Loucy (cell line): Measurements from ENCODE around the gene GAB2.

ENCODE experiments used
- H2AFZ ChIP-seq: fragments of 200-600 bp; sonication (generic); 2 replicates; pipeline ENCODE4 v1.6.0; 2016; ENCODE audit warnings: antibody characterized with exemption, mild to moderate bottlenecking, low read length, moderate library complexity
- H3F3A ChIP-seq: fragments of 200-600 bp; 2 replicates; pipeline ENCODE4 v1.6.0; 2016; ENCODE audit warnings: antibody characterized with exemption, low read depth, mild to moderate bottlenecking
- H3K27me3 ChIP-seq: fragments of 200-600 bp; sonication (generic); 2 replicates; pipeline ENCODE4 v1.6.1; 2014; ENCODE audit warnings: low read length, mild to moderate bottlenecking; ENCODE audit not compliant: insufficient read depth, poor library complexity, severe bottlenecking
- H3K36me3 ChIP-seq: fragments of 200-600 bp; sonication (generic); 2 replicates; pipeline ENCODE4 v1.6.1; 2016; ENCODE audit warnings: low read length; ENCODE audit not compliant: insufficient read depth
- H3K4me1 ChIP-seq: fragments of 200-600 bp; sonication (generic); 2 replicates; pipeline ENCODE4 v1.5.1; 2014; ENCODE audit warnings: low read length, mild to moderate bottlenecking; ENCODE audit not compliant: insufficient read depth, poor library complexity, severe bottlenecking
- H3K4me2 ChIP-seq: fragments of 200-600 bp; sonication (generic); 2 replicates; pipeline ENCODE4 v1.6.0; 2014; ENCODE audit warnings: antibody characterized with exemption, low read length, low read depth, mild to moderate bottlenecking; ENCODE audit not compliant: poor library complexity, severe bottlenecking
- H3K4me3 ChIP-seq: fragments of 200-600 bp; sonication (generic); 2 replicates; pipeline ENCODE4 v1.5.1; 2014; ENCODE audit warnings: low read length, mild to moderate bottlenecking, mixed read lengths; ENCODE audit not compliant: poor library complexity, severe bottlenecking
- H3K79me2 ChIP-seq: fragments of 200-600 bp; sonication (generic); 2 replicates; pipeline ENCODE4 v1.6.1; 2014; ENCODE audit warnings: low read length; ENCODE audit not compliant: insufficient read depth
- H3K9ac ChIP-seq: fragments of 200-600 bp; sonication (generic); 2 replicates; pipeline ENCODE4 v1.6.0; 2014; ENCODE audit warnings: mild to moderate bottlenecking, low read depth, low read length, moderate library complexity; ENCODE audit not compliant: poor library complexity, severe bottlenecking
- H3K9me2 ChIP-seq: fragments of 200-600 bp; sonication (generic); replicated peaks from 2 replicates; pipeline ENCODE4 v1.6.1; 2016; ENCODE audit warnings: low read depth, low read length, mixed read lengths
- H3K9me3 ChIP-seq: fragments of 200-600 bp; sonication (generic); 2 replicates; pipeline ENCODE4 v1.6.1; 2014; ENCODE audit warnings: mild to moderate bottlenecking, antibody characterized with exemption, low read length, low read depth; ENCODE audit not compliant: insufficient read depth
- H4K20me1 ChIP-seq: fragments of 200-600 bp; sonication (generic); 2 replicates; pipeline ENCODE4 v1.6.0; 2014; ENCODE audit warnings: antibody characterized with exemption, low read length, mild to moderate bottlenecking; ENCODE audit not compliant: insufficient read depth, poor library complexity, severe bottlenecking
- CTCF ChIP-seq: fragments of 200-600 bp; sonication (generic); conservative IDR thresholded peaks from 2 replicates; pipeline ENCODE4 v1.5.1; 2014; ENCODE audit warnings: mild to moderate bottlenecking, antibody characterized with exemption, low read length
- EZH2phosphoT487 ChIP-seq: fragments of 200-600 bp; IDR thresholded peaks from 2 replicates; pipeline ENCODE4 v1.6.1; 2018; ENCODE audit warnings: antibody characterized with exemption, mild to moderate bottlenecking, moderate library complexity, borderline replicate concordance

GAB2 gene

GRCh38 chr11:78197816-78198215 lies 219.8 kb downstream of the GAB2 start:
- Histone ChIP-seq H3K27me3 (no peaks in the 10 kb centered on the region), H3K4me3 (no peak overlapping the region), H3K9me2 (no peaks in the 10 kb centered on the region), H4K20me1 (no peaks in the 10 kb centered on the region), H3K36me3 (no peaks in the 10 kb centered on the region; the same call in 1 of the 2 replicates), H3K79me2 (no peaks in the 10 kb centered on the region), H3K9ac (no peak overlapping the region), H3K4me1 (peaks cover 40% of the 10 kb centered on the region), H3F3A (0 out of 2 replicates have a peak, but pooled peaks cover 4% of the 10 kb centered on the region), H2AFZ (no peak overlapping the region), H3K9me3 (no peaks in the 10 kb centered on the region), H3K4me2 (no peak overlapping the region)
- TF ChIP-seq CTCF (no peak), EZH2phosphoT487 (no peak)

GRCh38 chr11:78196661-78197091 lies 220.9 kb downstream of the GAB2 start:
- H3K9me3 ChIP-seq, result no peaks in the 10 kb centered on the region
- H3K27me3 ChIP-seq, result no peaks in the 10 kb centered on the region
- TF ChIP-seq EZH2phosphoT487 (no peak), CTCF (no peak)
- no peaks in the 10 kb centered on the region for H3K9me2 ChIP-seq
- H4K20me1 ChIP-seq, result no peaks in the 10 kb centered on the region
- no peak overlapping the region for H2AFZ ChIP-seq
- H3K36me3 ChIP-seq, result no peaks in the 10 kb centered on the region; the same call in 1 of the 2 replicates
- H3K4me1 ChIP-seq, result peaks cover 39% of the 10 kb centered on the region
- no peak overlapping the region for H3K4me3 ChIP-seq
- no peaks in the 10 kb centered on the region for H3K79me2 ChIP-seq
- H3F3A ChIP-seq, result 0 out of 2 replicates have a peak, but pooled peaks cover 2% of the 10 kb centered on the region
- H3K9ac ChIP-seq, result no peak overlapping the region
- H3K4me2 ChIP-seq, result no peak overlapping the region

- Histone ChIP-seq H4K20me1 (no peaks in the 10 kb centered on the region), H3K4me3 (no peak overlapping the region), H3F3A (no peaks in the 10 kb centered on the region), H3K4me2 (no peak overlapping the region), H3K4me1 (peaks cover 33% of the 10 kb centered on the region), H3K9me3 (no peaks in the 10 kb centered on the region), H2AFZ (no peak overlapping the region), H3K9ac (no peak overlapping the region), H3K79me2 (no peaks in the 10 kb centered on the region; the same call in 1 of the 2 replicates), H3K36me3 (no peaks in the 10 kb centered on the region; the same call in 1 of the 2 replicates), H3K9me2 (no peaks in the 10 kb centered on the region), H3K27me3 (no peaks in the 10 kb centered on the region)
- TF ChIP-seq CTCF (no peak), EZH2phosphoT487 (no peak)
These were observed 221.6 kb downstream of the GAB2 start for GRCh38 chr11:78195917-78196560.
